GM18520 (cell line): ENCODE data around the gene NNT.
"Not testable (repeated sequence)": the region's sequence is repeated elsewhere in the genome, so short reads cannot be mapped to it uniquely, and the experiment has no call there.

Source experiments
- ATAC-seq: cut with Tn5 transposase; IDR thresholded peaks from one replicate; pipeline ENCODE4 v1.9.1; 2021; ENCODE audit not compliant: unreplicated experiment

NNT gene

GRCh38 chr5:43602461-43603343, at the start of gene NNT:
Gene NNT (plus strand): TSS chr5:43603180. CDS start chr5:43609196, 6,016 bp downstream.
- peak; percentile 65 for ATAC-seq

- no peak for ATAC-seq
Measured at GRCh38 chr5:43553381-43553780, 49.6 kb upstream of the NNT start.

GRCh38 chr5:43554497-43554896, 48.5 kb upstream of the NNT start:
- ATAC-seq: no peak

GRCh38 chr5:43555895-43556606, 46.9 kb upstream of the NNT start:
- peak; percentile 16 for ATAC-seq

- not testable (repeated sequence) for ATAC-seq
Measured at GRCh38 chr5:43556607-43556856, 46.4 kb upstream of the NNT start.

- peak; percentile 78 for ATAC-seq
Measured at GRCh38 chr5:43556857-43557542, 46.0 kb upstream of the NNT start, which contains the start of gene PAIP1. Gene PAIP1 (minus strand): TSS chr5:43557077. CDS start chr5:43556846, 231 bp downstream.

- no peak for ATAC-seq
Measured at GRCh38 chr5:43560128-43560527, 42.9 kb upstream of the NNT start.

- ATAC-seq: no peak
Measured at GRCh38 chr5:43561356-43561755, 41.6 kb upstream of the NNT start.

- no peak for ATAC-seq
Measured at GRCh38 chr5:43563321-43563720, 39.7 kb upstream of the NNT start.

GRCh38 chr5:43564289-43564850, 38.6 kb upstream of the NNT start:
- ATAC-seq: no peak

GRCh38 chr5:43565043-43565442, 37.9 kb upstream of the NNT start:
- no peak for ATAC-seq

GRCh38 chr5:43567967-43568366, 35.0 kb upstream of the NNT start:
- ATAC-seq: peak; percentile 55

GRCh38 chr5:43569236-43569746, 33.7 kb upstream of the NNT start:
- no peak for ATAC-seq

- no peak for ATAC-seq
Measured at GRCh38 chr5:43570450-43571158, 32.4 kb upstream of the NNT start.

- ATAC-seq: no peak
Measured at GRCh38 chr5:43571237-43571636, 31.7 kb upstream of the NNT start.

- no peak for ATAC-seq
Measured at GRCh38 chr5:43572357-43572756, 30.6 kb upstream of the NNT start.

GRCh38 chr5:43573058-43573457, 29.9 kb upstream of the NNT start:
- ATAC-seq: no peak

GRCh38 chr5:43580402-43581210, 22.4 kb upstream of the NNT start:
- not testable (repeated sequence) for ATAC-seq

GRCh38 chr5:43581398-43581797, 21.6 kb upstream of the NNT start:
- ATAC-seq: no peak
